Measurements from ENCODE around the gene FHOD3.

The FHOD3 gene

GRCh38 chr18:36693931-36694620 lies 396.6 kb downstream of the FHOD3 start:
- TF ChIP-seq TAF1 (IDR thresholded peaks at IDR 0.05; ENCODE audit: low read depth) (no peak), REST (IDR thresholded peaks at IDR 0.05; ENCODE audit: low read depth) (no peak), RAD21 (IDR thresholded peaks at IDR 0.05; ENCODE audit: low read depth) (no peak), ZBTB7A (IDR thresholded peaks at IDR 0.05; ENCODE audit: low read depth) (no peak), TEAD4 (IDR thresholded peaks at IDR 0.05) (no peak), CEBPB (IDR thresholded peaks at IDR 0.05) (no peak), MAX (IDR thresholded peaks at IDR 0.05) (no peak), NFIC (IDR thresholded peaks at IDR 0.05) (no peak), EP300 (IDR thresholded peaks at IDR 0.05; ENCODE audit: borderline replicate concordance) (no peak), CREB1 (IDR thresholded peaks at IDR 0.05; ENCODE audit: low read depth) (no peak), USF1 (IDR thresholded peaks at IDR 0.05) (no peak), YY1 (IDR thresholded peaks at IDR 0.05; ENCODE audit: low read depth) (no peak), FOXM1 (IDR thresholded peaks at IDR 0.05; ENCODE audit: borderline replicate concordance, low read depth) (no peak)

GRCh38 chr18:36695806-36696205 lies 398.3 kb downstream of the FHOD3 start:
- TF ChIP-seq ZBTB7A (IDR thresholded peaks at IDR 0.05; ENCODE audit: low read depth), result no peak
- TF ChIP-seq USF1 (IDR thresholded peaks at IDR 0.05), result no peak
- TF ChIP-seq YY1 (IDR thresholded peaks at IDR 0.05; ENCODE audit: low read depth), result no peak
- no peak for TF ChIP-seq TAF1 (IDR thresholded peaks at IDR 0.05; ENCODE audit: low read depth)
- no peak for TF ChIP-seq FOXM1 (IDR thresholded peaks at IDR 0.05; ENCODE audit: borderline replicate concordance, low read depth)

DNA sequence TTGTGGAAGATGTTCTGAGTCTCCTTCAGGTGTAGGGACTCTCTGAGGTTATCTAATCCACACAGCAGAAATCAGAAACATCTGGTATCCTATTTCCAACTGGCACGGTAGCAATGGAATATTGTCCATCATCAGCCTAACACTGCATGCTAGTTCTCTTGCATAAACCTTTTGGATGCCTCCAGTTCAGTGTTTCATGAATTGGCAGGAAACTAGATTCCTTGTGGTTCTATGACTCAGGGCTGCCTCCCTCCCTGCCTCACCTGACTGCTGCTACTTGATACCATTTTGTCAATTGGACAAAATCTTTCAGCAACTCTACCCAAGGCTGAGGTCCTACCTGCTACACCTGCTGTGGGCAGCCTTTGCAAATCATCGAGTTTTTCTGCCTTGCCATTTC lies 400.4 kb downstream of the FHOD3 start:
- TF ChIP-seq NFIC (IDR thresholded peaks at IDR 0.05), result peak; percentile 39; the same call in 1 of the 2 replicates
- no peak for TF ChIP-seq TEAD4 (IDR thresholded peaks at IDR 0.05)

- TF ChIP-seq TEAD4 (IDR thresholded peaks at IDR 0.05), result no peak
- TF ChIP-seq RAD21 (IDR thresholded peaks at IDR 0.05; ENCODE audit: low read depth), result no peak
- TF ChIP-seq YY1 (IDR thresholded peaks at IDR 0.05; ENCODE audit: low read depth), result no peak
- TF ChIP-seq CREB1 (IDR thresholded peaks at IDR 0.05; ENCODE audit: low read depth), result no peak
- no peak for TF ChIP-seq ZBTB7A (IDR thresholded peaks at IDR 0.05; ENCODE audit: low read depth)
- TF ChIP-seq REST (IDR thresholded peaks at IDR 0.05; ENCODE audit: low read depth), result no peak
- no peak for TF ChIP-seq NFIC (IDR thresholded peaks at IDR 0.05)
- TF ChIP-seq EGR1 (IDR thresholded peaks at IDR 0.05), result no peak
- no peak for TF ChIP-seq EP300 (IDR thresholded peaks at IDR 0.05; ENCODE audit: borderline replicate concordance)
- TF ChIP-seq USF1 (IDR thresholded peaks at IDR 0.05), result no peak
- no peak for TF ChIP-seq FOXM1 (IDR thresholded peaks at IDR 0.05; ENCODE audit: borderline replicate concordance, low read depth)
- TF ChIP-seq MAX (IDR thresholded peaks at IDR 0.05), result no peak
- TF ChIP-seq TCF12 (IDR thresholded peaks at IDR 0.05; ENCODE audit: low read depth), result no peak
- TF ChIP-seq TAF1 (IDR thresholded peaks at IDR 0.05; ENCODE audit: low read depth), result no peak
- no peak for TF ChIP-seq CEBPB (IDR thresholded peaks at IDR 0.05)
These were observed 403.4 kb downstream of the FHOD3 start for GRCh38 chr18:36700955-36701354.

GRCh38 chr18:36702401-36703013 lies 405.0 kb downstream of the FHOD3 start:
- TF ChIP-seq TCF12 (IDR thresholded peaks at IDR 0.05; ENCODE audit: low read depth) (no peak), REST (IDR thresholded peaks at IDR 0.05; ENCODE audit: low read depth) (no peak), EGR1 (IDR thresholded peaks at IDR 0.05) (no peak), TEAD4 (IDR thresholded peaks at IDR 0.05) (no peak), EP300 (IDR thresholded peaks at IDR 0.05; ENCODE audit: borderline replicate concordance) (no peak), RAD21 (IDR thresholded peaks at IDR 0.05; ENCODE audit: low read depth) (no peak), ZBTB7A (IDR thresholded peaks at IDR 0.05; ENCODE audit: low read depth) (no peak), FOXM1 (IDR thresholded peaks at IDR 0.05; ENCODE audit: borderline replicate concordance, low read depth) (no peak), MAX (IDR thresholded peaks at IDR 0.05) (no peak), TAF1 (IDR thresholded peaks at IDR 0.05; ENCODE audit: low read depth) (no peak), NFIC (IDR thresholded peaks at IDR 0.05) (no peak), YY1 (IDR thresholded peaks at IDR 0.05; ENCODE audit: low read depth) (no peak), USF1 (IDR thresholded peaks at IDR 0.05) (no peak), CREB1 (IDR thresholded peaks at IDR 0.05; ENCODE audit: low read depth) (no peak), CEBPB (IDR thresholded peaks at IDR 0.05) (no peak)

Measured in Ishikawa (cell line).